H1 (cell line): ENCODE results near the gene SLX4IP. TPM values are rescaled to one million over a fixed set of nuclear protein-coding genes. Genes with fewer than 3 reads are reported as not detected.

Source experiments
- CTCF ChIA-PET: fragments of 300-600 bp; sonication (Branson Sonifier 250); formaldehyde crosslinking; loops from one replicate; lab custom pipeline; 2021; ENCODE audit not compliant: partially characterized antibody; lab: Charles Lee
- POLR2A ChIA-PET: fragments of 300-600 bp; sonication (Branson Sonifier 250); formaldehyde crosslinking; loops from one replicate; lab custom pipeline; 2021; ENCODE audit warnings: inconsistent platforms; ENCODE audit not compliant: partially characterized antibody; lab: Charles Lee
- DNase-seq, 2 experiments: peaks; one replicate each; pipeline versions ENCODE4 v3.0.0 to v3.0.0-alpha.2; 2010 to 2022; ENCODE audit warnings: low spot score in 2 of 2, low read depth in 1 of 2, mixed read lengths in 1 of 2
- FAIRE-seq: peaks from 2 replicates; lab custom pipeline; 2011; peaks lifted over from hg19 to GRCh38; lab: Jason Lieb, UNC
- H2AFZ ChIP-seq: 2 replicates; pipeline ENCODE4 v1.8.1; 2012; ENCODE audit warnings: low read length, inconsistent platforms
- H2AK5ac ChIP-seq: 2 replicates; pipeline ENCODE4 v1.6.1; 2013; ENCODE audit warnings: low read depth, low read length
- H2BK120ac ChIP-seq: replicated peaks from 2 replicates; pipeline ENCODE3; 2013; ENCODE audit warnings: low read depth, low read length, inconsistent platforms
- H2BK12ac ChIP-seq: 2 replicates; pipeline ENCODE4 v1.6.1; 2013; ENCODE audit warnings: low read depth, low read length
- H2BK15ac ChIP-seq: 2 replicates; pipeline ENCODE4 v1.6.1; 2013; ENCODE audit warnings: low read length
- H2BK20ac ChIP-seq: 2 replicates; pipeline ENCODE4 v1.6.1; 2013; ENCODE audit warnings: low read length
- H2BK5ac ChIP-seq: 2 replicates; pipeline ENCODE4 v1.6.1; 2013; ENCODE audit warnings: low read depth, low read length
- H3K14ac ChIP-seq: 2 replicates; pipeline ENCODE4 v1.6.1; 2013; ENCODE audit warnings: inconsistent platforms; ENCODE audit not compliant: insufficient read length
- H3K18ac ChIP-seq: 2 replicates; pipeline ENCODE4 v1.6.1; 2013; ENCODE audit warnings: low read length; ENCODE audit errors: extremely low read depth
- H3K23ac ChIP-seq: 2 replicates; pipeline ENCODE4 v1.6.1; 2013; ENCODE audit warnings: inconsistent platforms; ENCODE audit not compliant: insufficient read length
- H3K23me2 ChIP-seq: 2 replicates; pipeline ENCODE4 v1.6.1; 2013; ENCODE audit warnings: low read depth, low read length
- H3K27ac ChIP-seq: 2 replicates; pipeline ENCODE4 v1.6.1; 2011; ENCODE audit warnings: low read depth, low read length, inconsistent platforms
- H3K27me3 ChIP-seq, 4 experiments: replicated peaks in 1 of 4; 1 replicate in 1 of 4; 2 replicates in 3 of 4; pipeline versions ENCODE4 v1.6.1 to v1.8.1; 2011 to 2013; ENCODE audit warnings: low read length in 3 of 4, mild to moderate bottlenecking in 3 of 4, inconsistent platforms in 2 of 4, mixed read lengths in 2 of 4, moderate library complexity in 1 of 4; ENCODE audit not compliant: control insufficient read depth in 3 of 4, insufficient read depth in 3 of 4; ENCODE audit errors: extremely low read depth in 1 of 4
- H3K36me3 ChIP-seq, 4 experiments: 2 replicates each; pipeline versions ENCODE4 v1.6.1 to v1.8.1; 2011 to 2013; ENCODE audit warnings: mild to moderate bottlenecking in 4 of 4, low read length in 3 of 4, moderate library complexity in 2 of 4, control low read depth in 1 of 4, inconsistent platforms in 1 of 4; ENCODE audit not compliant: insufficient read depth in 4 of 4, control insufficient read depth in 2 of 4
- H3K4ac ChIP-seq: replicated peaks from 2 replicates; pipeline ENCODE3; 2013; ENCODE audit warnings: low read length, low read depth, mixed read lengths, inconsistent platforms; ENCODE audit not compliant: insufficient read length
- H3K4me1 ChIP-seq, 4 experiments: replicated peaks in 1 of 4; 1 replicate in 1 of 4; 2 replicates in 3 of 4; pipeline versions ENCODE4 v1.6.1 to v1.8.1; 2011 to 2013; ENCODE audit warnings: low read length in 3 of 4, inconsistent platforms in 2 of 4, mixed read lengths in 1 of 4; ENCODE audit not compliant: insufficient read depth in 4 of 4, control insufficient read depth in 3 of 4
- H3K4me2 ChIP-seq, 2 experiments: 2 replicates each; pipeline versions ENCODE4 v1.6.1 to v1.8.1; 2011 to 2013; ENCODE audit warnings: low read depth in 2 of 2, low read length in 2 of 2, control low read depth in 1 of 2, inconsistent platforms in 1 of 2, mild to moderate bottlenecking in 1 of 2; ENCODE audit not compliant: insufficient read depth in 1 of 2
- H3K4me3 ChIP-seq, 4 experiments: fragments of 200-600, 300-600 bp in 1 of 4; sonication (generic), shearing (Covaris generic), sonication (Bioruptor Twin) in 1 of 4; 2 replicates each; pipeline versions ENCODE4 v1.5.1 to v1.8.1; 2011 to 2016; ENCODE audit warnings: low read length in 4 of 4, low read depth in 3 of 4, control low read depth in 2 of 4, inconsistent platforms in 2 of 4, mild to moderate bottlenecking in 2 of 4, mixed read lengths in 1 of 4, moderate library complexity in 1 of 4; ENCODE audit not compliant: insufficient read depth in 2 of 4; ENCODE audit errors: extremely low read depth in 1 of 4
- H3K56ac ChIP-seq: replicated peaks from 2 replicates; pipeline ENCODE3; 2013; ENCODE audit warnings: low read depth, mild to moderate bottlenecking, mixed read lengths, low read length, inconsistent platforms; ENCODE audit not compliant: insufficient read length
- H3K79me1 ChIP-seq: 2 replicates; pipeline ENCODE4 v1.6.1; 2013; ENCODE audit warnings: low read depth, low read length, control low read depth
- H3K79me2 ChIP-seq, 2 experiments: 2 replicates each; pipeline versions ENCODE4 v1.6.1 to v1.8.1; 2012 to 2013; ENCODE audit warnings: low read length in 2 of 2, mild to moderate bottlenecking in 2 of 2, inconsistent platforms in 1 of 2; ENCODE audit not compliant: insufficient read depth in 2 of 2, control insufficient read depth in 1 of 2
- H3K9ac ChIP-seq, 4 experiments: replicated peaks in 1 of 4; 1 replicate in 1 of 4; 2 replicates in 3 of 4; pipeline versions ENCODE4 v1.6.1 to v1.8.1; 2011 to 2013; ENCODE audit warnings: low read depth in 3 of 4, low read length in 3 of 4, control low read depth in 2 of 4, mild to moderate bottlenecking in 2 of 4, moderate library complexity in 2 of 4, inconsistent platforms in 1 of 4; ENCODE audit errors: extremely low read depth in 1 of 4
- H3K9me3 ChIP-seq, 2 experiments: 2 replicates each; pipeline versions ENCODE4 v1.6.1 to v1.8.1; 2012 to 2013; ENCODE audit warnings: mild to moderate bottlenecking in 2 of 2, moderate library complexity in 2 of 2, control low read depth in 1 of 2, inconsistent platforms in 1 of 2, low read depth in 1 of 2, low read length in 1 of 2, mixed read lengths in 1 of 2; ENCODE audit not compliant: insufficient read depth in 2 of 2
- H4K20me1 ChIP-seq, 2 experiments: replicated peaks in 1 of 2; 2 replicates each; pipeline versions ENCODE3 to v1.8.1; 2011 to 2013; ENCODE audit warnings: inconsistent platforms in 2 of 2, low read length in 2 of 2, mild to moderate bottlenecking in 1 of 2; ENCODE audit not compliant: insufficient read depth in 2 of 2, control insufficient read depth in 1 of 2
- H4K5ac ChIP-seq: 2 replicates; pipeline ENCODE4 v1.6.1; 2013; ENCODE audit warnings: low read length, low read depth, mixed read lengths, inconsistent platforms; ENCODE audit not compliant: insufficient read length
- H4K8ac ChIP-seq: 2 replicates; pipeline ENCODE4 v1.8.0; 2013; ENCODE audit warnings: mild to moderate bottlenecking, moderate library complexity, low read length, inconsistent platforms; ENCODE audit not compliant: insufficient read depth; ENCODE audit errors: extremely low read depth
- H4K91ac ChIP-seq: replicated peaks from 2 replicates; pipeline ENCODE3; 2013; ENCODE audit warnings: low read length, mixed read lengths, inconsistent platforms; ENCODE audit not compliant: insufficient read length
- BCL11A ChIP-seq, 2 experiments: IDR thresholded peaks; one replicate each; pipeline ENCODE4 v1.6.1; 2011; ENCODE audit warnings: low read depth in 2 of 2, low read length in 2 of 2, mild to moderate bottlenecking in 2 of 2
- CBX5 ChIP-seq: fragments of 300-800, 300-1000 bp; sonication (generic); IDR thresholded peaks from 2 replicates; pipeline ENCODE4 v1.7.1; 2016; ENCODE audit warnings: antibody characterized with exemption, low read length, low read depth
- CHD2 ChIP-seq: IDR thresholded peaks from 2 replicates; pipeline ENCODE4 v1.6.1; 2012; ENCODE audit warnings: low read length, improper control_type of control experiment
- KDM5A ChIP-seq: fragments of 200-600 bp; IDR thresholded peaks from 2 replicates; pipeline ENCODE4 v1.7.1; 2012; ENCODE audit warnings: mild to moderate bottlenecking, low read length, inconsistent platforms, mixed read lengths
- NRF1 ChIP-seq: IDR thresholded peaks from 2 replicates; pipeline ENCODE4 v1.6.1; 2011; ENCODE audit warnings: mild to moderate bottlenecking, low read depth, low read length, improper control_type of control experiment
- POLR2AphosphoS5 ChIP-seq: IDR thresholded peaks from 2 replicates; pipeline ENCODE4 v1.6.1; 2011; ENCODE audit warnings: low read depth, low read length
- RAD21 ChIP-seq, 2 experiments: IDR thresholded peaks in 1 of 2; conservative IDR thresholded peaks in 1 of 2; 2 replicates each; pipeline ENCODE4 v1.6.1; 2011; ENCODE audit warnings: low read depth in 2 of 2, low read length in 2 of 2, improper control_type of control experiment in 1 of 2, inconsistent platforms in 1 of 2, mild to moderate bottlenecking in 1 of 2, moderate library complexity in 1 of 2
- RNF2 ChIP-seq: fragments of 200-900, 300-1000 bp; sonication (generic); IDR thresholded peaks from 2 replicates; pipeline ENCODE4 v1.7.1; 2016; ENCODE audit warnings: borderline replicate concordance, low read depth, mild to moderate bottlenecking, antibody characterized with exemption, low read length; ENCODE audit not compliant: poor library complexity, severe bottlenecking; ENCODE audit errors: missing control alignments
- SAP30 ChIP-seq: fragments of 300-600 bp; sonication (generic); IDR thresholded peaks from 2 replicates; pipeline ENCODE4 v1.7.1; 2012; ENCODE audit warnings: low read length, moderate library complexity, mild to moderate bottlenecking, inconsistent platforms; ENCODE audit not compliant: insufficient read depth, insufficient replicate concordance
- SP1 ChIP-seq: IDR thresholded peaks from 2 replicates; pipeline ENCODE4 v1.6.1; 2011; ENCODE audit warnings: low read depth, low read length
- SRF ChIP-seq: IDR thresholded peaks from 2 replicates; pipeline ENCODE4 v1.6.1; 2011; ENCODE audit warnings: mild to moderate bottlenecking, low read depth, low read length, moderate library complexity
- WGBS, 2 experiments: shearing (Covaris generic) in 1 of 2; methylation state at CpG; one replicate each; pipeline versions ENCODE4 v1.1.6 to v1.1.7; 2013 to 2015; ENCODE audit warnings: low lambda C conversion rate in 2 of 2, mixed read lengths in 2 of 2, inconsistent platforms in 1 of 2, low coverage in 1 of 2, missing lambda C conversion rate in 1 of 2; ENCODE audit not compliant: insufficient replicate concordance in 2 of 2, insufficient coverage in 1 of 2, insufficient read length in 1 of 2; ENCODE audit errors: extremely low coverage in 1 of 2, missing lambda C conversion rate in 1 of 2; 5-methylcytosine and 5-hydroxymethylcytosine counted together
- polyA plus RNA-seq, 7 experiments: library from polyadenylated mRNA; depleted of rRNA in 3 of 7; stranded (reverse) in 5 of 7; unstranded in 2 of 7; fragments of >200 nt in 5 of 7; fragments of 200-250 nt in 2 of 7; gene quantifications; 1 replicate in 5 of 7; 2 replicates in 1 of 7; 4 replicates in 1 of 7; pipeline versions ENCODE4 v1.2.1 to v1.2.3, GENCODE V29; 2011 to 2013; ENCODE audit warnings: missing spikeins in 2 of 7, mixed read lengths in 2 of 7
- total RNA-seq: library from RNA; stranded (reverse); fragmentation: NEBNext Ultra II Directional; extraction: Animal tissue kit (Norgen Biotek cat#: 25700); gene quantifications from 2 replicates; pipeline ENCODE4 v1.2.1, GENCODE V29; 2021
- TF ChIP-seq, protein P1 (sequence below): IDR thresholded peaks from 2 replicates; pipeline ENCODE4 v1.6.1; 2012; ENCODE audit warnings: low read length, inconsistent platforms

The SLX4IP gene
- total and polyA plus RNA-seq, 2 of the 8 experiments (the other 6 are each of a cell fraction or from before 2014, with no cell fraction given), result 2.4 to 8.7 TPM

DNA sequence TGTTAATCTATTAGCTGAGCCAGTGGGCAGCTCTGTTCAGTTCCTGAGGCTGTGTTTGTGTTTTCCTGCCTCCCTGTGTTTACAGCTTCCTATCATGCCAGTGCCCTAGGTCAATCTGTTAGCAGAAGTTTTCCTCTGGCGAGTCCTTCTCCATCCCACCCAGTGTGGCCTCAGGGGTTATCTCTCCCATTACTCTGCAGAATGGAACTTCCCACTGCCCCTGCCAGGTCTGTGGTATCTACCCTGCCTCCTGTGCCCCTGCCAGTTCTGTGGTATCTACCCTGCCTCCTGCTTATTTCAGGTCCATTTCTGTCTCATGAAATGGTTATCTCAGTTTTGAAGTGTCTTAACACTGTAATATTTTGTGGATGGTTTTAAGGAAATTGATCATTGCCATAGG is 63.1 kb downstream of the SLX4IP start:
- CTCF ChIA-PET, result interaction anchor here (0.6 to 1.2 kb wide), 2 partner anchors 15 to 275 kb away, joined by 3 to 4 read pairs; no protein-coding TSS in a partner anchor
- no peak overlapping the region for H2BK120ac ChIP-seq
- H4K20me1 ChIP-seq, result no peaks in the 10 kb centered on the region
- no peak overlapping the region for H2BK12ac ChIP-seq
- H3K14ac ChIP-seq, result no peak overlapping the region
- H3K9ac ChIP-seq, result no peak overlapping the region
- no peaks in the 10 kb centered on the region for H3K36me3 ChIP-seq
- no peak overlapping the region for H4K91ac ChIP-seq
- no peaks in the 10 kb centered on the region for H3K27me3 ChIP-seq
- no peak overlapping the region for H2BK5ac ChIP-seq
- 0 out of 2 replicates have a peak, but pooled peaks cover 3% of the 10 kb centered on the region for H3K79me1 ChIP-seq
- no peak overlapping the region for H2AFZ ChIP-seq
- H3K9me3 ChIP-seq, result no peaks in the 10 kb centered on the region
- H3K4ac ChIP-seq, result no peak overlapping the region
- H3K23me2 ChIP-seq, result no peaks in the 10 kb centered on the region
- DNase-seq (no peak), FAIRE-seq (no peak)
- no peak overlapping the region for H2BK15ac ChIP-seq
- H3K79me2 ChIP-seq, result peaks cover 3 to 12% of the 10 kb centered on the region in 2 experiments; a peak in 2 of 4 replicates
- no peak overlapping the region for H3K56ac ChIP-seq
- H3K18ac ChIP-seq, result no peak overlapping the region
- H4K5ac ChIP-seq, result no peak overlapping the region
- no peak overlapping the region for H3K27ac ChIP-seq
- H3K4me2 ChIP-seq, result no peak overlapping the region
- H3K4me3 ChIP-seq, result no peak overlapping the region
- H4K8ac ChIP-seq, result no peak overlapping the region
- no peak overlapping the region for H2AK5ac ChIP-seq
- H2BK20ac ChIP-seq, result no peak overlapping the region
- POLR2A ChIA-PET, result no interaction called here
- H3K4me1 ChIP-seq, result peaks cover 5 to 15% (median 10%) of the 10 kb centered on the region in 4 experiments; a peak in 6 of 7 replicates
- 88% methylated on average over 1 of the region's 1 CpG; no CpG with 5 or more reads in 1 of the 2 experiments for WGBS, 2 experiments
- H3K23ac ChIP-seq, result no peak overlapping the region
- TF ChIP-seq, protein P1, sequence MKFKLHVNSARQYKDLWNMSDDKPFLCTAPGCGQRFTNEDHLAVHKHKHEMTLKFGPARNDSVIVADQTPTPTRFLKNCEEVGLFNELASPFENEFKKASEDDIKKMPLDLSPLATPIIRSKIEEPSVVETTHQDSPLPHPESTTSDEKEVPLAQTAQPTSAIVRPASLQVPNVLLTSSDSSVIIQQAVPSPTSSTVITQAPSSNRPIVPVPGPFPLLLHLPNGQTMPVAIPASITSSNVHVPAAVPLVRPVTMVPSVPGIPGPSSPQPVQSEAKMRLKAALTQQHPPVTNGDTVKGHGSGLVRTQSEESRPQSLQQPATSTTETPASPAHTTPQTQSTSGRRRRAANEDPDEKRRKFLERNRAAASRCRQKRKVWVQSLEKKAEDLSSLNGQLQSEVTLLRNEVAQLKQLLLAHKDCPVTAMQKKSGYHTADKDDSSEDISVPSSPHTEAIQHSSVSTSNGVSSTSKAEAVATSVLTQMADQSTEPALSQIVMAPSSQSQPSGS, result no peak
- TF ChIP-seq SP1, result no peak
- TF ChIP-seq CHD2, result no peak
- no peak for TF ChIP-seq SRF
- no peak for TF ChIP-seq NRF1
- no peak for TF ChIP-seq KDM5A
- TF ChIP-seq CBX5, result no peak
- TF ChIP-seq BCL11A (IDR thresholded peaks at IDR 0.05; ENCODE audit: low read depth in 2 of 2, low read length in 2 of 2), result no peak
- TF ChIP-seq SAP30, result no peak
- TF ChIP-seq RNF2, result no peak
- TF ChIP-seq RAD21 (IDR thresholded peaks at IDR 0.05 in 1 of 2, conservative IDR thresholded peaks at IDR 0.05 in 1 of 2; ENCODE audit: low read depth in 2 of 2, low read length in 2 of 2), result no peak
- no peak for TF ChIP-seq POLR2AphosphoS5
